Neural cell (in vitro differentiated cells): ENCODE measurements around the gene TMIGD1. TPM values are rescaled to one million over a fixed set of nuclear protein-coding genes. Genes with fewer than 3 reads are reported as not detected.

Source experiments
- H2AFZ ChIP-seq: fragments of 200-600, 300-800 bp; sonication (generic), shearing (Covaris generic); 2 replicates; pipeline ENCODE4 v1.6.0; 2014; ENCODE audit warnings: low read depth, mild to moderate bottlenecking, antibody characterized with exemption, low read length, moderate library complexity
- H3F3A ChIP-seq: fragments of 200-600 bp; shearing (Covaris generic); 2 replicates; pipeline ENCODE4 v1.6.1; 2016; ENCODE audit warnings: mild to moderate bottlenecking, moderate library complexity, mixed read lengths, antibody characterized with exemption, low read length; ENCODE audit not compliant: insufficient read depth, poor library complexity, severe bottlenecking
- H3K27ac ChIP-seq: fragments of 200-600, 300-800 bp; sonication (generic), shearing (Covaris generic); 2 replicates; pipeline ENCODE4 v1.5.1; 2014; ENCODE audit warnings: mild to moderate bottlenecking, low read length, moderate library complexity
- H3K27me3 ChIP-seq: fragments of 300-800, 200-600 bp; sonication (generic), shearing (Covaris generic); 2 replicates; pipeline ENCODE4 v1.6.0; 2014; ENCODE audit warnings: mild to moderate bottlenecking, low read depth, low read length, moderate library complexity; ENCODE audit not compliant: insufficient read depth
- H3K36me3 ChIP-seq: fragments of 300-800, 200-600 bp; sonication (generic), shearing (Covaris generic); 2 replicates; pipeline ENCODE4 v1.5.1; 2014; ENCODE audit warnings: mild to moderate bottlenecking, antibody characterized with exemption, low read length, moderate library complexity; ENCODE audit not compliant: insufficient read depth
- H3K4me2 ChIP-seq: fragments of 300-800, 200-600 bp; sonication (generic), shearing (Covaris generic); 2 replicates; pipeline ENCODE4 v1.6.0; 2014; ENCODE audit warnings: mild to moderate bottlenecking, low read length
- H3K4me3 ChIP-seq: fragments of 300-800, 200-600 bp; sonication (generic), shearing (Covaris generic); 2 replicates; pipeline ENCODE4 v1.5.1; 2014; ENCODE audit warnings: mild to moderate bottlenecking, low read length, moderate library complexity
- H3K79me2 ChIP-seq: fragments of 200-600 bp; shearing (Covaris generic); replicated peaks from 2 replicates; pipeline ENCODE4 v1.6.0; 2014; ENCODE audit warnings: mild to moderate bottlenecking, low read length, moderate library complexity; ENCODE audit not compliant: insufficient read depth
- H3K9ac ChIP-seq: fragments of 300-800, 200-600 bp; sonication (generic), shearing (Covaris generic); 2 replicates; pipeline ENCODE4 v1.6.1; 2016; ENCODE audit warnings: mild to moderate bottlenecking, low read length, mixed read lengths
- H3K9me2 ChIP-seq: fragments of 200-600 bp; shearing (Covaris generic); 2 replicates; pipeline ENCODE4 v1.6.1; 2016; ENCODE audit warnings: mild to moderate bottlenecking, low read length, mixed read lengths; ENCODE audit not compliant: insufficient read depth
- H3K9me3 ChIP-seq: fragments of 200-600, 300-800 bp; sonication (generic), shearing (Covaris generic); 2 replicates; pipeline ENCODE4 v1.6.1; 2016; ENCODE audit warnings: mild to moderate bottlenecking, mixed run types, low read length, moderate library complexity, mixed read lengths
- H4K20me1 ChIP-seq: fragments of 200-600 bp; shearing (Covaris generic); 2 replicates; pipeline ENCODE4 v1.6.1; 2016; ENCODE audit warnings: mild to moderate bottlenecking, mixed run types; ENCODE audit not compliant: insufficient read depth
- EP300 ChIP-seq: fragments of 450-650 bp; conservative IDR thresholded peaks from 2 replicates; pipeline ENCODE4 v1.6.1; 2014; ENCODE audit warnings: antibody characterized with exemption, mild to moderate bottlenecking, moderate library complexity; ENCODE audit not compliant: poor library complexity, severe bottlenecking
- EZH2 ChIP-seq: fragments of 200-600, 300-800 bp; shearing (Covaris generic), sonication (generic); IDR thresholded peaks from 2 replicates; pipeline ENCODE4 v1.6.1; 2014; ENCODE audit warnings: antibody characterized with exemption, low read length, borderline replicate concordance, mild to moderate bottlenecking; ENCODE audit not compliant: insufficient read depth, poor library complexity, severe bottlenecking
- MXI1 ChIP-seq: fragments of 450-650 bp; conservative IDR thresholded peaks from 2 replicates; pipeline ENCODE4 v1.6.1; 2014; ENCODE audit warnings: antibody characterized with exemption, mild to moderate bottlenecking; ENCODE audit not compliant: poor library complexity, severe bottlenecking
- POLR2AphosphoS5 ChIP-seq: IDR thresholded peaks from 2 replicates; pipeline ENCODE4 v1.6.1; 2012
- RAD21 ChIP-seq: fragments of 450-650 bp; conservative IDR thresholded peaks from 2 replicates; pipeline ENCODE4 v1.6.1; 2014; ENCODE audit warnings: antibody characterized with exemption, mild to moderate bottlenecking, moderate library complexity
- SMC3 ChIP-seq: fragments of 450-650 bp; conservative IDR thresholded peaks from 2 replicates; pipeline ENCODE4 v1.6.1; 2014; ENCODE audit warnings: antibody characterized with exemption, mild to moderate bottlenecking, moderate library complexity; ENCODE audit not compliant: poor library complexity
- TAF1 ChIP-seq: IDR thresholded peaks from 2 replicates; pipeline ENCODE4 v1.6.1; 2012; ENCODE audit warnings: low read depth
- polyA plus RNA-seq: library from polyadenylated mRNA; depleted of rRNA; stranded (reverse); fragments of >200 nt; gene quantifications from 2 replicates; pipeline ENCODE4 v1.2.3, GENCODE V29; 2014
- TF ChIP-seq, protein P1 (sequence below): fragments of 450-650 bp; IDR thresholded peaks from 2 replicates; pipeline ENCODE4 v1.5.1; 2014; ENCODE audit warnings: antibody characterized with exemption, mild to moderate bottlenecking, moderate library complexity; ENCODE audit not compliant: poor library complexity, severe bottlenecking
- TF ChIP-seq, protein P2 (sequence below): IDR thresholded peaks from 2 replicates; pipeline ENCODE4 v1.6.1; 2012; ENCODE audit warnings: borderline replicate concordance

TMIGD1 gene
- polyA plus RNA-seq, 1 donor from 2014 or later, result not detected

DNA sequence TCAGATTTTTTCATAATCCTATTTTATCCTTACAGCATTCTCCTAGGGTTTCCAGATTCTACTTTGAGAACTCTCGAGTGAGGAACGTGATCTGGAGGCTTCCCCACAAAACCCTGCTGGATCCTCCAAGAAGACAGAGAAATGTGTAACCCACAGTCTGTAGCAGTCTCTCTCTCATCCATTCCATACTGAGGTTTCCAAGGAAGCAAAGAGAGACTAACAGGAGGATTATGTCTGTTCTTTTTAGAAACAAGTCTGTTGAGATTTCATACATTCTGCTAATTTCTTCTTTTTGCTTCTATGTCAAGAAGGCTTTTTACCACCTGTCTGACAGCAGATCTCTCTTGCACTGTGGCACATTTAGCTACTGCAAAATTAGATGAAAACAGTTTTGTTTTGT, 18.8 kb downstream of the TMIGD1 start:
- Histone ChIP-seq H3K27me3 (no peaks in the 10 kb centered on the region), H3K9me2 (no peaks in the 10 kb centered on the region)
- TF ChIP-seq SMC3 (no peak), MXI1 (no peak), EP300 (no peak), RAD21 (no peak), POLR2AphosphoS5 (no peak), EZH2 (no peak), TAF1 (no peak)
- TF ChIP-seq, protein P1, sequence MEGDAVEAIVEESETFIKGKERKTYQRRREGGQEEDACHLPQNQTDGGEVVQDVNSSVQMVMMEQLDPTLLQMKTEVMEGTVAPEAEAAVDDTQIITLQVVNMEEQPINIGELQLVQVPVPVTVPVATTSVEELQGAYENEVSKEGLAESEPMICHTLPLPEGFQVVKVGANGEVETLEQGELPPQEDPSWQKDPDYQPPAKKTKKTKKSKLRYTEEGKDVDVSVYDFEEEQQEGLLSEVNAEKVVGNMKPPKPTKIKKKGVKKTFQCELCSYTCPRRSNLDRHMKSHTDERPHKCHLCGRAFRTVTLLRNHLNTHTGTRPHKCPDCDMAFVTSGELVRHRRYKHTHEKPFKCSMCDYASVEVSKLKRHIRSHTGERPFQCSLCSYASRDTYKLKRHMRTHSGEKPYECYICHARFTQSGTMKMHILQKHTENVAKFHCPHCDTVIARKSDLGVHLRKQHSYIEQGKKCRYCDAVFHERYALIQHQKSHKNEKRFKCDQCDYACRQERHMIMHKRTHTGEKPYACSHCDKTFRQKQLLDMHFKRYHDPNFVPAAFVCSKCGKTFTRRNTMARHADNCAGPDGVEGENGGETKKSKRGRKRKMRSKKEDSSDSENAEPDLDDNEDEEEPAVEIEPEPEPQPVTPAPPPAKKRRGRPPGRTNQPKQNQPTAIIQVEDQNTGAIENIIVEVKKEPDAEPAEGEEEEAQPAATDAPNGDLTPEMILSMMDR, result no peak
- TF ChIP-seq, protein P2, sequence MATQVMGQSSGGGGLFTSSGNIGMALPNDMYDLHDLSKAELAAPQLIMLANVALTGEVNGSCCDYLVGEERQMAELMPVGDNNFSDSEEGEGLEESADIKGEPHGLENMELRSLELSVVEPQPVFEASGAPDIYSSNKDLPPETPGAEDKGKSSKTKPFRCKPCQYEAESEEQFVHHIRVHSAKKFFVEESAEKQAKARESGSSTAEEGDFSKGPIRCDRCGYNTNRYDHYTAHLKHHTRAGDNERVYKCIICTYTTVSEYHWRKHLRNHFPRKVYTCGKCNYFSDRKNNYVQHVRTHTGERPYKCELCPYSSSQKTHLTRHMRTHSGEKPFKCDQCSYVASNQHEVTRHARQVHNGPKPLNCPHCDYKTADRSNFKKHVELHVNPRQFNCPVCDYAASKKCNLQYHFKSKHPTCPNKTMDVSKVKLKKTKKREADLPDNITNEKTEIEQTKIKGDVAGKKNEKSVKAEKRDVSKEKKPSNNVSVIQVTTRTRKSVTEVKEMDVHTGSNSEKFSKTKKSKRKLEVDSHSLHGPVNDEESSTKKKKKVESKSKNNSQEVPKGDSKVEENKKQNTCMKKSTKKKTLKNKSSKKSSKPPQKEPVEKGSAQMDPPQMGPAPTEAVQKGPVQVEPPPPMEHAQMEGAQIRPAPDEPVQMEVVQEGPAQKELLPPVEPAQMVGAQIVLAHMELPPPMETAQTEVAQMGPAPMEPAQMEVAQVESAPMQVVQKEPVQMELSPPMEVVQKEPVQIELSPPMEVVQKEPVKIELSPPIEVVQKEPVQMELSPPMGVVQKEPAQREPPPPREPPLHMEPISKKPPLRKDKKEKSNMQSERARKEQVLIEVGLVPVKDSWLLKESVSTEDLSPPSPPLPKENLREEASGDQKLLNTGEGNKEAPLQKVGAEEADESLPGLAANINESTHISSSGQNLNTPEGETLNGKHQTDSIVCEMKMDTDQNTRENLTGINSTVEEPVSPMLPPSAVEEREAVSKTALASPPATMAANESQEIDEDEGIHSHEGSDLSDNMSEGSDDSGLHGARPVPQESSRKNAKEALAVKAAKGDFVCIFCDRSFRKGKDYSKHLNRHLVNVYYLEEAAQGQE, result no peak

DNA sequence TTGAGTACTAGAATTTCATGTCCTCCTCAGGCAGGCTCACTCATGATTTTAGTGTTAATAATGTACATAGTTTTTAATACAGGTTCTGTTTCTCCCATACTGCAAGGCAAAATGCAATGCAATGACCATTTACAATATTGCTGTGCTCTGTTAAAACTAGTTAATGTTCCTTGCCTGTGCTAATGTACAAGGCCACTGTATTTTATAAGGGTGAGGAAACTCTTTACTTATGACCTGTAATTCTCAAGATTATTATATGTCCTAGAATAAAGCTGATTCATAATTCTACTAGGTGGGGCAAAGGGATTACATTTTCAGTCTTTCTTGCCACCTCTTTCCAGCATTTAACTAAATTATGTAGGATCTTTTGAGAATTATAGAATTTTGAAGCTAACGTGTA, 19.4 kb downstream of the TMIGD1 start:
- H3F3A ChIP-seq, result no peaks in the 10 kb centered on the region
- no peaks in the 10 kb centered on the region for H3K36me3 ChIP-seq
- no peak overlapping the region for H3K4me3 ChIP-seq
- H2AFZ ChIP-seq, result no peak overlapping the region
- no peaks in the 10 kb centered on the region for H3K79me2 ChIP-seq
- H3K27me3 ChIP-seq, result no peaks in the 10 kb centered on the region
- H3K4me2 ChIP-seq, result no peak overlapping the region
- no peaks in the 10 kb centered on the region for H4K20me1 ChIP-seq
- H3K9me2 ChIP-seq, result no peaks in the 10 kb centered on the region
- no peaks in the 10 kb centered on the region for H3K9me3 ChIP-seq
- TF ChIP-seq, protein P1, result no peak
- TF ChIP-seq TAF1, result no peak
- TF ChIP-seq, protein P2, result no peak
- TF ChIP-seq MXI1, result no peak
- no peak for TF ChIP-seq POLR2AphosphoS5
- TF ChIP-seq RAD21, result no peak
- no peak for TF ChIP-seq EZH2
- TF ChIP-seq SMC3, result no peak
- TF ChIP-seq EP300, result no peak
- H3K9ac ChIP-seq, result no peak overlapping the region
- H3K27ac ChIP-seq, result no peak overlapping the region

More for the DNA sequence above, 18.8 kb downstream of the TMIGD1 start:
- H3K36me3 ChIP-seq, result no peaks in the 10 kb centered on the region
- no peak overlapping the region for H3K4me2 ChIP-seq
- no peak overlapping the region for H3K4me3 ChIP-seq
- no peaks in the 10 kb centered on the region for H4K20me1 ChIP-seq
- no peak overlapping the region for H3K9ac ChIP-seq
- no peaks in the 10 kb centered on the region for H3F3A ChIP-seq
- no peak overlapping the region for H3K27ac ChIP-seq
- no peaks in the 10 kb centered on the region for H3K9me3 ChIP-seq
- no peaks in the 10 kb centered on the region for H3K79me2 ChIP-seq
- no peak overlapping the region for H2AFZ ChIP-seq
